ENCODE measurements around the gene LRRC28.
A peak's percentile ranks its signal among the peaks of the same experiment; 100 is the strongest.
"Not testable (repeated sequence)": the region's sequence is repeated elsewhere in the genome, so short reads cannot be mapped to it uniquely, and the experiment has no call there.

LRRC28 gene

DNA sequence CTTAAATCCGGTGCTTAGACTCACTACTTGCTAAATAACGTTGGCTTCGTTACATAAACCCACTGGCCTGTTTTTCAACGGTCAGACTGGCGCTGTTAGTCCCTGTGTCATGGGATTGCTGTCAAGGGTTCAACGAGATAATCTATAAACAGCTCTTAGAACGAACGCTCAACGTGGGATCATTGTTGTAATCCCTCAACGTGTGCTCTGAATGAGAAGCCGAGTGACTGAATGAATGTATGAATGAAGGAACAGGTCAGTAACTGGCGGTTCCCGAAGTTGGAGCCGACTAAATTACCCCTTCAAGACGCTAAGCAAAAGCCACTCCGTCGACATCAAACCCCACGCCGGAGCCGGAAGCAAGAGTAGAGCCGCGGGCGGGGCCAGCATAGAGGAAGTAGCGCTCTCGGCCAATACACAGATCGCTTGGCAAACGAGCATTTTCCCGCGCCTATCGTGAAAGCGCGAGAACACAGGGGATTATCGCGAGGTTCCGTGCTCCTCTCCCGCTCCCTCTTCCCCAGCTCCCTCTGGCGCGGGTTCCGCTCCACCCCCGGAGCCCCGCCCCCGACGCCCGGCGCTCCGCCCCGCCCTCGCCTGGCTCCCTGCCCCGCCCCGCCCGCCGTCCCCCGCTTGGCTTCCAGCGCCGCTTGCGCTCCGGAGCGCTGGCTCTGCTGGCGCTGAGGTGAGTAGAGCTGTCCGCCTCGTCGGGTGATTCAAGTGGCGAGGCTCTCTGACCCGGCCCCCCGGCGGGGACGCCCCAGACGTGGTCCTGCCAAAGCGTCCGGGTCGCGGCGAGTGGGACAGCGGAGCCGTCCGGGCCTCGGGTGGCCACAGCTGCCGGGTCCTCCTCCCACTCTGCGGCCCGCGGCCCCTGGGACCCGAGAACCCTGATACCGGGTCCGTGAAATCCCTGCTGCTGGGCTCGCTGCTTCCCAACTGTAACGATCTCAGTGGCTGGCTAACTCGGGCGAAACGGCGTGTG, at the start of gene LRRC28:
LRRC28 (plus strand) TSS at position 625 of the 985 bp plus-strand sequence. CDS start 4,477 bp downstream, outside the sequence.
- peak; percentile 97 for DNase-seq

DNA sequence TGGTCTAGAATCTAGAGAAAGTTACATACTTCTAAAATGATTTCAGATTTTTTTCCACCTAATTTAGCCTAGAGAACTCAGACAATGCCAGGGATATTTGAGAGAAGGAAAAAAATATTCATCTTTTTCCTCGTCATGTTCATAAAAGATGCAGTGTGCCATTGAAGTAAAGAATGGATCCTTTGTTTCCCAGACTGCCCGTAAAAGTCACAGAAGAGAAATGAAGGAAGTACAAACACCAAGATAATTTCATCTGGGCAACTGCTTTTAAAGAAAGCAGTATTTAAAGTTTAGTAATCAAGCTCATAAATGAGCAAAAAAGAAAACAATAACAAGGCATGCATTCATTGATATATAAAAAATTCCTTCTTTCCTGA, 49.1 kb upstream of the LRRC28 start:
- DNase-seq: no peak

DNA sequence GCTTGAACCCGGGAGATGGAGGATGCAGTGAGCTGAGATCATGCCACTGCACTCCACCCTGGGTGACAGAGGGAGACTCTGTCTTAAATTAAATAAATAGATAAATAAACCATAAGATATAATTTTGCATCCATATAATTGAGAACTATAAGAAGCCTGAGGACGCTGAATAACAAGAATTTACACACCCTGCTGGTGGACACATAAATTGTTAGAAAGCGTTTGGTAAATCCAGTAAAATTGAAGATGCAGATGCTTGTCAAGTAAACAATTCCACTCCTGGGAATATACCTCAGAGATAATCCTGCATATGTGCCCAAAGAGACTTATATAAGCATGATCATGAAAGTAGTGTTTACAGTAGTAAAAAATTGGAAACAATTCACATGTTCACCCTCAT, 43.6 kb upstream of the LRRC28 start:
- DNase-seq: no peak

- no peak for DNase-seq
Measured at GRCh38 chr15:99209326-99209725, 42.0 kb upstream of the LRRC28 start.

DNA sequence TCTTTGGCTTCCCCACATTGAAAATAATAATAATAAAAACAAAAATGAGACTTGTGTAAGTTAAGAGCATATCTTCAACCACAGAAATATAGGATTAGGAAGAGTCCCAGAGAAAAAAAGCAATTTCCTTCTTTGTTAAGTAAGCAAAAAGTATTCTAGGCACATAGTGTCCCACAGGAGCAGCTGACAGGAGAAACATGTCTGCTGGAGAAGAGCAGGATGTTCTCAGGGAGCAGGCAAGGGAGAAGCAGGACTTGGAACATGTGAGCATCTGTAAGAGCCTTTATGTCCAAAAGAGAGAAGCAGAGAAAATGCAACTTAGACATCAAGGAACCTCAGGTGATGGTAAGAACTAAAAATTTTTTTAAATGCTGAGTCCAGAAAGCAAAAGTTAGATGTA, 40.9 kb upstream of the LRRC28 start:
- DNase-seq: no peak

GRCh38 chr15:99211926-99212325, 39.4 kb upstream of the LRRC28 start:
- DNase-seq: no peak

DNA sequence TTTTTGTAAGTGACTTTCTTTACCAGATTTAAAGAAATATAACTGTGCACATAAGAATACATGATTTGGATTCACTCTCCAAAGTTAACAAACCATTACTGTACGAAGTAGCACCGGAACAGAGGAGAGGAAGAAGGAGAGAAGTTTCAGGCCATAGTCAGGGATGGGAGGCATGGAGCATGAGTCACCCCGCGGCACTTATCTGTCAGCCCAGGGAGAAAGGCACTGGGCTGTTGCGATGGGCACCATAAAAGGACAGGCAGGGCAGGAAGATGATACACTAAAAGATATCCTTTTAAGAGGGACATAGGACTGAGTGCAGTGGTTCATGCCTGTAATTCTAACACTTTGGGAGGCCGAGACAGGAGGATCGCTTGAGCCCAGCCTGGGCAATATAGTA, 38.9 kb upstream of the LRRC28 start:
- DNase-seq: no peak

GRCh38 chr15:99213187-99213811, 38.0 kb upstream of the LRRC28 start:
- DNase-seq: peak; percentile 27

DNA sequence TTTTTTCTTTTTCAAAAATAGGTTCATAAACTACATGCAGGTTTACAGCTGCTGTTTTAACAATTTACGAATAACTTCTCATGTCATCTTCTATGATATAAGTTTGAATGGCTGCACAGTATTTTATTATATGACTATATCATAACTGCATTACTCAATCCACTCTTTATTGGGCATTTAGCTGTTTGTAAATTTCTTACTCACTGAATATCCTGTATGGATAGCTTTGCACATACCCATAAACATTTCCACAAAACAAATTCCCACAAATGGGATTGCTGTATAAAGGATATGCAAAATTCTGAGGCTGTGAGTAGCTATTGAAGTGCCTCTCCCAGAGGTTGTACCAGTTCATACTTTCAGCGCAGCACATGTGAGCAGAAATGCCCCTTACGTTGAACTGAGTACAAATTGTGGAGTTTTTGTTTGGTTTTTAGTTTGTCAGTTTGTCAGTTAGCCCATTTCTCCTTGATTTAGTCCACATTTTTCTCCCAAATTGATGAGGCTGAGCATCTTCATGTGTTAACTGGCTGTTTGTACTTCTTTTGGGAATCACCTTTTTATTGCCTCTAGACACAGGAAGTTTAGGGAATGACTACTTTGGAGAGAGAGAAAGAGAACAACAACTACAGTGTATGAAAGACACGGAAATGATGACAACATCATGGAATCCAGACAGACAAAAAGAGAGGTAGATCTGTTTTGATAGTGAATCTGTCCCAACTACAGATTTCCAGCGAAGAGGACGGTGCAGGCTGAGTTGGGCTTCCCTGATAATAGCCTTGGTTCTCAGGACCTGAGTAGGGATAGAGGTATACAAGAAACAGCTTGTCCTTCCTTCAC, 26.7 kb upstream of the LRRC28 start:
- DNase-seq: no peak

- no peak for DNase-seq
Measured at GRCh38 chr15:99226802-99227201, 24.5 kb upstream of the LRRC28 start.

GRCh38 chr15:99228120-99228770, 23.0 kb upstream of the LRRC28 start:
- no peak for DNase-seq

DNA sequence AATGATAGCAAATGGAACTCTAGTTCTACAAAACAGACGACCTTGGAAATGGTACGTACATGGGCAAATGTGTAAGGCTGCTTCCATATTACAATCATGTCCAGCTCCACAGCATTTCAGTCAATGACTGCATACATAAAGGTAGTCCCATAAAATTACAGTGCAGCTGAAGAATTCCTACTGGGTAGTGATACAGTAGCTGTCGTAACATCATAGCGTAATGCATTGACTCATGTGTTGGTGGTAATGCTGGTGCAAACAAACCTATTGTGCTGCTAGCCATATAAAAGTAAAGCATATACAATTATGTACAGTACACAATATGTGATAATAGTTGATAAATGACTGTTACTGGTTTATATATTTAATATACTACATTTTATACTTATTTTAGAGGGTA, 20.4 kb upstream of the LRRC28 start:
- DNase-seq: no peak

- DNase-seq: no peak
Measured at GRCh38 chr15:99232740-99233139, 18.5 kb upstream of the LRRC28 start.

DNA sequence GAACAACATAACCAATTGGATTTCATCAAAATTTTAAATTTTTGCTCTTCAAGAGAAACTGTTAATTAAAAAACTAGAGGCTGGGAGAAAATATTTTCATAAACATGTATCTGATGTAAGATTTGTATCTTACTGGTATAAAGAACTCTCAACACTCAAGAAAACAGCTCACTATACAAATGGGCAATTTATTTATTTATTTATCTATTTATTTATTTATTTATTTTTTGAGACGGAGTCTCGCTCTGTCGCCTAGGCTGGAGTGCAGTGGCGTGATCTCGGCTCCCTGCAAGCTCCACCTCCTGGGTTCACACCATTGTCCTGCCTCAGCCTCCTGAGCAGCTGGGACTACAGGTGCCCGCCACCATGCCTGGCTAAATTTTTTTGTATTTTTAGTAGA, 17.1 kb upstream of the LRRC28 start:
- not testable (repeated sequence) for DNase-seq

DNA sequence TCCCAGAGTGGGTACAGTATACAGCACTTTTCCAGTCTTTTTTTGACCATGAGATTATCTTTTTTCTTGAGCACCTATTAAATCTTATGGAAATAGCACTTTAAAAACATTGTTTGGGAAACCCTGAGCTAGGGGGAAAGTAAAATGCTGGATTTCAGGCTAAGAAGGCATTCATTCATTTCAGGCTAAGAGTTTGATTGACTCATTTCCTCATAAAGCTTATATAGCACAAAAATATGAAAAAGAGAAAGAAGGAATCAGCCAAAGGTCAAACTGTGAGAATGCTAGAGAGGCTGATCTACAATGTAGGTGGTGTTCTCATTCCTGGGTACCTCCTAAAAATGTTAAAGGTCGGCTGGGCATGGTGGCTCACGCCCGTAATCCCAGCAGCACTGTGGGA, 12.4 kb upstream of the LRRC28 start:
- DNase-seq: no peak

DNA sequence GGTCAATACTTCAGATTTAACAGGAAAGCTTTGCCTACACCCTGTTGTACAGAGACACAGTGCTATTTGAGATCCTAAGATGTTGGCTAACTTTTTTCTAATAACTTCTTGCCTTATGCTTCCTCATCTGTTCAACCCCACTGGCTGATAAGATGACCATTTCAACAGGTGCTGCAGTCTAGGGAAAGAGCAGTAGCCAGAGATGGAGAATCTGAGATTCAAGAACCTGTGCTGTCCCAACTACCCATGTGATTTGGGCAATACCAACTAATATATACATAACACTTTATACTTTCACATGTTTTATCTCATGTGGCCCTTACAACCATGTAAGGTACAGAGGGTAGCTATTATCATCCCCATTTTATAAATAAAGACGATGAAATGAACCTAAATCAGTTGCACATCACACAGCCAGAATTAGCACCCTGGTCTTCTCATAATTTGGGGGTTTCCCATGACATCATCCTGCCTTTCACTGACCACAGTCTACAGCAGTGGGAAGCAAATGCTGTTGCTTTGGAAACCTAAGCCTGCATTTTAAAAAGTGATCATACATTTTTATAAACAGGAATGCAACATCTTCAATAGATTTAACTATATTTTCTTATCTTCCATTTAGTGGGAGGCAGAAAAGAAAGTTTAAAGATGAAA, 11.6 kb upstream of the LRRC28 start:
- no peak for DNase-seq

DNA sequence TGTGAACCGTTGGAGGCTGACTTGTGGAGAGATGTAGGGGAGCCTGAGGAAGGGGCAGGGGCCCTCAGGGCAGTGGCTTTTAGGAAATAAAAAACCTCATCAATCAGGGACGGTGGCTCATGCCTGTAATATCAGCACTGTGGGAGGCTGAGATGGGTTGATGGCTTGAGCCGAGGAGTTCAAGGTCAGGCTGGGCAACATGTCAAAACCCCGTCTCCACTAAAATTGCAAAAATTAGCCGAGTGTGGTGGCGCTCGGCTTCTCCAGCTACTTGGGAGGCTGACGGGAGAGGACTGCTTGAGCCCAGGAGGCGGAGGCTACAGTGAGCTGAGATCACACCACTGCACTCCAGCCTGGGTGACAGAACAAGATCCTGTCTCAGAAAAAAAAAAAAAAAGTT, 9.5 kb upstream of the LRRC28 start:
- DNase-seq: no peak

- no peak for DNase-seq
Measured at GRCh38 chr15:99244306-99244705, 7.0 kb upstream of the LRRC28 start.

DNA sequence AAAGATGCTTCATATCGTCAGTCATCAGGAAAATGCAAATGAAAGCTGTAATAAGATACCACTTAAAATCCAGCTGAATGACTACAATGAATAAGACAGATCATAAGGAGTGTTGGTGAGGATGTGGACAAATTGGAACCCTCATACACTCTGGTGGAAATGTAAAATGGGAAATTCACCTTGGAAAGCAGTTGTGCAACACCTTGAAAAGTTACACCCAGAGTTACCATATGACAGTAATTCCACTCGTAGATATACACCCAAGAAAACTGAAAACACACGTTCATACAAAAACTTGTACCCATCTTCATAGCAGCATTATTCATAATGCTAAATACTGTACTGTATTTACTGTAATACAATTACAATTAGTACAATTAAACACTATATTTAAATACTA, 4.2 kb upstream of the LRRC28 start:
- DNase-seq: no peak

GRCh38 chr15:99248000-99248715, 3.1 kb upstream of the LRRC28 start:
- DNase-seq: no peak

- no peak for DNase-seq
Measured at GRCh38 chr15:99249270-99249841, 1.9 kb upstream of the LRRC28 start, which contains the start of gene TTC23. Gene TTC23 (minus strand): TSS chr15:99249581. CDS start chr15:99228712, 20,869 bp downstream.
